GM12874 (cell line): Measurements from ENCODE around the gene ZAR1L.

Source experiments
- CTCF ChIP-seq: IDR thresholded peaks from 2 replicates; pipeline ENCODE4 v1.5.1; 2011; ENCODE audit warnings: low read depth, mild to moderate bottlenecking, control low read depth, low read length, moderate library complexity; ENCODE audit not compliant: insufficient read depth

ZAR1L gene

GRCh38 chr13:32253911-32254399 is 61.2 kb downstream of the ZAR1L start:
- no peak for TF ChIP-seq CTCF
